ENCODE measurements around the gene ABCD3. TPM values are rescaled to one million over a fixed set of nuclear protein-coding genes. Genes with fewer than 3 reads are reported as not detected.
"Not testable (repeated sequence)": the region's sequence is repeated elsewhere in the genome, so short reads cannot be mapped to it uniquely, and the experiment has no call there.

ABCD3 gene
- total RNA-seq, 1 donor from 2014 or later = 44.0 TPM

DNA sequence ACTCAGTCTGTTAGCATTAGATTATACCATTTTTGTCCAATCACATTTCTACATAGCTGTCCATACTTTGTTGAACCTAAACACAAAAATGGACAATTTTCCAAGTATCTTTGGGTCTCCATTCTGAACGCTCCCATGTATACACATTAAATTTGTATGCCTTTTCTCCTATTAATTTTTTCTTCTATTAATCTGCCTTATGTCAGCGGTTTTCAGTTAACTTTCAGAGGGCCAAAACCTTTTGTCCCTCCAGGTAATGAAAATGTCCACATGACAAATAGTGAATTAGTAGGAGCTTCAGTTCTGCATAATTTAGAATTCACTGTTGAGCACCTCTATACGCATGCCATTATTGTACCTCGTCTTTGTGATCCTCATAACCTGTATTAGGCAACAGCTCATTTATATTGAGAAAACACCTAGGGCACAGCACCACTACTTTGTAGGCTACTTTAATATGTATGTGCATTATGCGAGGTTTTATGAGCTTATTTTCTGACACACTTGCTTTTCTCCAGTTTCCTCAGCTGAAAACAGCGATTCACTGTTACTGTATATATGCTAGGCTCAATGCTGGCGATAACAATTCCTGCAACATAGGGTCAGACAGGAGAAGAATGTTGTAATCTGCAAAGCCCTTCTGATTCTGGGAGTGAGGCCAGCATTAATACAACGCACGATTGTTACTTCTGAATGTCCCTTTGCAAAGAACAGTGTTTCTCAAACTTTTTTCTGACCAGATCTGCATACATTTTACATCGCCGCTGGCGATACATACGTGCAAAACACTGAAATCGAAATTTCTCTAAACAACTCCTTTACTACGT is 1.1 kb upstream of the ABCD3 start:
- DNase-seq = peak; percentile 83

DNA sequence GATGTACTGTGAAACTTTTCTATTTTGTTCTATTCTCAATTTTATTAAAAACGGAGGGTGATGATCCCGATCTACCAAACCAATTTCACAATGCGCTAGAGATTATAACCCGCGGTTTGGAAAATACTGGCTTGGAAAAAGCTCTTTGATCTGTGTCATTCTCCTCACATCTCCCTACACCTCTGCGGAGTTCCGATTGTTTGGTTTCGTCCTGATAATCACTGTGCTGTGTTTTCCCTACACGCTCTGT is 536 bp upstream of the ABCD3 start:
- no peak for DNase-seq

DNA sequence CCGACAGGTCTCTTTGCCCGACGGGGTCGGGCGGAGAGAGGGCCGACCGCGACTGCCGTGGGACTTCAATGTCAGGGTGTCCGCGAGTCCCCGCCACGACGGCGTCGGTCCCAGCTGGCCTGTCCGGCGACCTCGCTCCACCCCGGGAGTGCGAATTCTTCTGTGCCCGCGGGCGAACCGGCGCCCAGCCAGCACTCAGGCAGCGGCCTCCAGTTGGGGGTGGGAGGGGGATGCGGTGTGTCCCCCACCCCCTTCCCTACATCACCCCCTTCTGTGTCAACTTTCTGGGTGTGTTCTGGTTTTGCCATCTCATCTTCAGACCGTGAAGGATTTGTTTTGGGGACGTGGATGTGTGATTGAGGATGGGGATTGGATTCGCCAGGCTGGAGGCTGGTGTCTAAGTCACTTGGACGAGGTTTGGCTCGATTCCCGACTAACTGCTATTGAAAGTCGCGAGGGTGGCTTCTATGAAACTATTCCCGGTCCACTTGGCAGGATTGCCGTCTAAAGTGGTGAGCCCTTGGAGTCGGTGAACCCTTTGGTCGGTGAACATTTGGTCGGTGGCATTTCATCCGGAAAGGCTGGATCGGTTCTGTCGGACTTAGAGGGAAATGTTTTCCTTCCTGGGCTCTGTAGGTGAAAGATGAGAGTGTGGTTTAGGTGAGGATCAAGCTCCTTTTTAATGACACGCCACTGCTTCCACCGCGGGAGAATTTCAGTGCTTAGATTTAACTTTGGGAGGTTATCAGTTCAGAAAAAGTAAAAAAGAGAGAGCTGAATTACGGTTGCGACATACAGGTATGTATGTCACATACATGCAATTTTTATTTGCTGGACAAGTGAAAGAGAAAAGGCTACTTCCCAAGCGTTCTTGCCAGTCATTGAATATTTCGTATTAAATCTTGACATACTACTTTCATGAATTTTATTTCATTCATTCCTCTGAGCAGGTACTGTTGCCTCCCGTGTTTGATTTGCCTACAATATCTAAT is 771 bp downstream of the ABCD3 start:
- peak; percentile 70 for DNase-seq

DNA sequence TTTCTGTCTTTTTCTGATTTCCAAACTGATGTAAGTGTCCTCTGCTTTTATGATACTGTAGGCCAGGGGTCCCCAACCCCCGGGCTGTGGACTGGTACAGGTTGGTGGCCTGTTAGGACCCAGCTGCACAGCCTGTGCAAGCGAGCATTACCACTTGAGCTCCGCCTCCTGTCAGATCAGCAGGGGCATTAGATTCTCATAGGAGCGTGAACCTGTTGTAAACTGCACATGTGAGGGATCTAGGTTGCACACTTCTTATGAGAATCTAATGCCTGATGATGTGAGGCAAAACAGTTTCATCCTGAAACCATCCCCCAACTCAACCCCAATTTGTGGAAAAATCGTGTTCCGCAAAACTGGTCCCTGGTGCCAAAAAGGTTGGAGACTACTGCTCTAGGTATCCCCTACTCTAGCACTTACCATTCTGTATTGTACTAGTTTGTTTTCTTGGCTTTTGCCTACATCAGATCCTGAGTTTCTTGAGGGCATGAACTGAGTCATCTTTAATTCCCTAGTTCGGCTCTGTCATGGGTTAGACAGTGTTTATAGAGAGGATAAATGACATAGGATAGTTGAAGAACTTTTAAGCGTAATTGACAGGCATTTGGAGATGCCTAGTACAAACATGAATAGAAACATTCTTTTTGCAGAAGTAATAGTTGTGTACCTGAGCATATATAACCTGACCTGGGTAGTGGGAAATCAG is 4.1 kb downstream of the ABCD3 start:
- DNase-seq = no peak

DNA sequence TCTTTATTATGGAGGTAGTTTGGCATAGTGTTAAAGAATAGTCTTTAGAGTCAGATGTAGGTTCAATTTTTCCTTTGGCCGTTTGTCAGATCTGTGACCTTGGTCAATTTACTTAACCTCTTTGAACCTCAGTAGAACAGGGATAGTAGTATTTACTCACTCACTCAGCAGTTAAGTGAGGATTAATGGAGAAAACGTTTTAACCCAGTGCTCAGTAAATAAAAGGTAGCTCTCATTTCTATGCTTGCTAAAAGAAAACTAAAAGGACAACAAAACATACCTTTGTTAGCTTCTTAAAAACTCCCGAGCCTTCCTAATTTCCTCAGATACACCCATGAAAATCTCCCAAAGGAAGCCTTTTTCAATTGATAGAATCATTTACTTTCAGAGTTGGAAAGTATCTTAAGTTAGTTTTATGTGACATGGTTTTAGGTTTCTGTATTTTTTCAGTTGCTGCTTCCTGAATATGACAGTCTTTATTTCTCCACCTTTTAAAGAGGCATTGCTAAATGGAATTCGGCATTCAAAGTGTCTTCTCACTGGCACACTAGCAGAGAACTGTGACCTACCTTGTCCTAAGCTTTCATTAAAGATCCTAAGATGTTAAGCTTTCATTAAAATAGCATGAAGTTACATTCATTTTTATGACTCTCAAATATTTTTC is 7.8 kb downstream of the ABCD3 start:
- DNase-seq = no peak

DNA sequence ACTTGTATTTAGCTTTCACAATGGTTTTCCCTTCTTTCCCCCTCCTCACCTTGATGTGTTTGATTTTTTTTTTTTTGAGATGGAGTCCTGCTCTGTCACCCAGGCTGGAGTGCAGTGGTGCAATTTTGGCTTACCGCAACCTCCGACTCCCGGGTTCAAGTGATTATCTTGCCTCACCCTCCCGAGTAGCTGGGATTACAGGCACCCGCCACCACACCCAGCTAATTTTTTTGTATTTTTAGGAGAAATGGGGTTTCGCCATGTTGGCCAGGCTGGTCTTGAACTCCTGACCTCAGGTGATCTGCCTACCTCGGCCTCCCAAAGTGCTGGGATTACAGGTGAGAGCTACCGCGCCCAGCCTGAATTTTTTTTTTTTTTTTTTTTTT is 8.3 kb downstream of the ABCD3 start:
- DNase-seq = not testable (repeated sequence)

DNA sequence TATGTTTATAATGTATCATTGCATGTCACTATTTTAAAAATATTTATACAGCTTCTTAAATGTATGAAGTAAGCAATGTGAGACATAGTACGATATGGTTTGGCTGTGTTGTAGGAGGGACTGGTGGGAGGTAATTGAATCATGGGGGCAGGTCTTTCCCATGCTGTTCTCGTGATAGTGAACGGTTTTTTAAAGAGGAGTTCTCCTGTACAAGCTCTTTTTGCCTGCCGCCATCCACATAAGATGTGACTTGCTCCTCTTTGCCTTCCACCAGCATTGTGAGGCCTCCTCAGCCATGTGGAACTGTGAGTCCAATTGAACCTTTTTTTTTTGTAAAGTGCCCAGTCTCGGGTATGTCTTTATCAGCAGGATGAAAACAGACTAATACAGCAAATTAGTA is 10.3 kb downstream of the ABCD3 start:
- no peak for DNase-seq

DNA sequence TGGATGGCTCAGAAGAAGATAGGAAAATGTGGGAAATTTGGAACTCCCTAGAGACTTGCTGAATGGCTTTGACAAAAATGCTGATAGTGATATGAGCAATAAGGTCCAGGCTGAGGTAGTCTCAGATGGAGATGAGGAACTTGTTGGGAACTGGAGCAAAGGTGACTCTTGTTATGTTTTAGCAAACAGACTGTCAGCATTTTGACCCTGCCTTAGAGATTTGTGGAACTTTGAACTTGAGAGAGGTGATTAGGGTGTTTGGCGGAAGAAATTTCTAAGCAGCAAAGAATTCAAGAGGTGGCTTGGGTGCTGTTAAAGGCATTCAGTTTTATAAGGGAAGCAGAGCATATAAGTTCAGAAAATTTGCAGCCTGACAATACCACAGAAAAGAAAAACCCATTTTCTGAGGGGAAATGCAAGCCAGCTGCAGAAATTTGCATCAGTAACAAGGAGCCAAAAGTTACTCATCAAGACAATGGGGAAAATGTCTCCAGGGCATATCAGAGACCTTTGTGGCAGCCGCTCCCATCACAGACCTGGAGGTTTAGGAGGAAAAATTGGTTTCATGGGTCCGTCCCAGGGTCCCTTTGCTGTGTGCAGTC is 10.8 kb downstream of the ABCD3 start:
- DNase-seq = not testable (repeated sequence)

DNA sequence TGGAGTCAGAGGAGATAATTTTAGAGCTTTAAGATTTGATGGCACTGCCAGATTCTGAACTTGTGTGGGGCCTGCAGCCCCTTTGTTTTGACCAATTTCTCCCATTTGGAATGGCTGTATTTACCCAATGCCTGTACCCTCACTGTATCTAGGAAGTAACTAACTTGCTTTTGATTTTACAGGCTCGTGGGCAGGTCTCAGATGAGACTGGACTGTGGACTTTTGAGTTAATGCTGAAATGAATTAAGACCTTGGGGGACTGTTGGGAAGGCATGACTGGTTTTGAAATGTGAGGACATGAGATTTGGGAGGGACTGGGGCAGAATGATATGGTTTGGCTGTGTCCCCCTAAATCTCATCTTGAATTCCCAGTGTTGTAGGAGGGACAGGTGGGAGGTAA is 11.9 kb downstream of the ABCD3 start:
- DNase-seq = not testable (repeated sequence)

DNA sequence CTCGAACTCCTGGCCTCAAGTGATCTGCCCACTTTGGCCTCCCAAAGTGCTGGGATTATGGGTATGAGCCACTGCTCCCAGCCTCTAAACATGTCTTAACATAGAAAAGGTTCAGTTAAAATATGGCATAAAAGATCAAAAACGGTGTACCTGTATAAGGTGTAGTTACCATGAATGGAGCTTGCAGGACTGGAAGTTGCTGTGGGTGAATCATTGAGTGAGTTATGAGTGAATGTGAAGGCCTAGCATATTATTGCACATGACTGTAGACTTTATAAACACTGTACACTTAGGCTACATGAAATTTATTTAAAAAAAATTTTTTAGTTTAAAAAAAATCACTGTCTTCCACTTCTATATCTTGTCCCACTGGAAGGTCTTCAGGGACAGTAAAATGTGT is 15.7 kb downstream of the ABCD3 start:
- DNase-seq = no peak

DNA sequence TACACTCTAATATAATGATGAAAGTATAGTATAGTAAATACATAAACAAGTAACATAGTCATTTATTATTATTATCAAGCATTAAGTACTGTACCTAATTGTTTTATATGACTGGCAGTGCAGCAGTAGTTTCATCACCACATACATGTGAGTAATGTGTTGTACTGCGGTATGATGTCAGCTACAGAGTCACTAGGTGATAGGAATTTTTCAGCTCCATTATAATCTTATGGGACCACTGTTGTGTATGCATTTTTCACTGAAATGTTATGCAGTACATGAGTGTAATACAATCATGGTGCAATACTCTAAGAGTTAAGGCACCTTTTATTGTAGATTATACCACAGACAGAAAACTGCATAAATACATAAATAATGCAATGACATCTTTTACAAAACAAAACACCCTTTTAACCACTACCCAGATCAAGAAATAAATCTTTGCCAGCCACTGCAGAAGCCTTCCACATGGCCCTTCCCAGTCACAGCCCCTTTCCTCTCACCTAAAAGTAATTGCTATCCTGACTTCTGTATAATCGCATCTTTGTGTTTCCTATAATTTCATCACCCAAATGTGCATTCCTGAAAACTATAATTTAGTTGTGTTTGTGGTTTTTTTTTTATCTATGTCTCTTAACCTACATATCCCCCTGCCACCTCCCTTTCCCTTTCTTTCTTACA is 16.3 kb downstream of the ABCD3 start:
- no peak for DNase-seq

DNA sequence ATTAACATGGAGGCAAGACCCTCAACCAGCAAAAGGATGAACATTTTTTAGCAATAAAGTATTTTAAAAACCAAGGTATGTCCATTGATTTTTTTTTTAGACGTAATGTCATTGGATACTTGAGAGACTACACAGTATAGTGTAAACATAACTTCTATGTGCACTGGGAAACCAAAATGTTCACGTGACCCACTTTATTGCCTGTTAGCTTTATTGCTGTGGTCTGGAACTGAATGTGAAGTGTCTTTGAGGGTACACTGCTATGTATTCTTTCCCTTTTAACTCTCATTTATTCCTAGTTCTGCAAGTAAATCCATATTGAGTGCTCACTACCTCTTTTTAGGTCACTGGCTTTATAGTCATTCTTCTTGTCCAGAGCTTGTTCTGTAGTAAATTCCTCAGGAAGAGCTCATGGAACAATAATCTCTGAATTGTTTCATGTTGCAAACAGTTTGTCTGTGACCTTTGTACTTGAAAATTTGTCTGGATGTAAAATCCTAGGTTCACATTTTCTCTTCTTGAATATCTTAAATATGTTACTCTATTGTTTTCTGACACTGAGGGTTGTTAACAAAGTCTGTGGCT is 20.6 kb downstream of the ABCD3 start:
- no peak for DNase-seq

DNA sequence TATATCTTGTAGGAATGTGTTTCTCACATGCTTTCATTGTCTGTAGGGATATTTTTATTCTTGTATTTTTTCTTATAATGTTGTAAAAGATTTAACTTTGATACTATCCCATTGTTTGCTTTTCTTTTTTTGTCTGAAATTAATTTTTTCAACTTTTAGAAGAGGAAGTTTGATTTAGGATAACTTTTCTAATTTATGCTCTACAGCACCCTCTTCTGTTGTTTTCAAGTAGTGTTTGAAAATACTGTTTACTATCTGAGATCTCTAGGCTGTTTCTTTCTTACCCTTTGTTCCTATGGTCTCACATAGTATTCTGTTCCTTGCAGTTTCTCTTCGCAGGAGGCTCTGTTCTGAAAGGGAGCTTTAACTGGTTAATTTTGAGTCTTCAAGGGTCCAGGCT is 21.9 kb downstream of the ABCD3 start:
- no peak for DNase-seq

DNA sequence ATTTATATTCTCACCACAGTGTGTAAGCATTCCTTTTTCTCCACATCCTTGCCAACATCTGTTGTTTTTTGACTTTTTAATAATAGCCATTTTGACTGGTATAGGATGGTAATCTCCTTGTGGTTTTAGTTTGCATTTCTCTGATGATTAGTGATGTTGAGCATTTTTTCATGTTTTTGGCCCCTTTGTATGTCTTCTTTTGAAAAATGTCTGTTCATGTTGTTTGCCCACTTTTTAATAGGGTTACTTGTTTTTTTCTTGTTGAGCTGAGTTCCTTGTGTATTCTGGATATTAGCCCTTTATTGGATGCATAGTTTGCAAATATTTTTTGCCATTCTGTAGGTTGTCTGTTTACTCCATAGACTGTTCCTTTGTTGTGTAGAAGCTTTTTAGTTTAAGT is 24.9 kb downstream of the ABCD3 start:
- DNase-seq = not testable (repeated sequence)

DNA sequence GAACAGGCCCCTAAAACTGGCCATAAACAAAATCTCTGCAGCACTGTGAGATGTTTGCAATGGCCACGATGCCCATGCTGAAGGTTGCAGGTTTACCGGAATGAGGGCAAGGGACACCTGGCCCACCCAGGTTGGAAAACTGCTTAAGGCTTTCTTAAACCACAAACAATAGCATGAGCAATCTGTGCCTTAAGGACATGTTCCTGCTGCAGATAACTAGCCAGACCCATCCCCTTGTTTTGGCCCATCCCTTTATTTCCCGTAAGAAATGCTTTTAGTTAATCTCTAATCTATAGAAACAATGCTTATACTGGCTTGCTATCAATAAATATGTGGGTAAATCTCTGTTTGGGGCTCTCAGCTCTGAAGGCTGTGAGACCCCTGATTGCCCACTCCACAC is 26.6 kb downstream of the ABCD3 start:
- DNase-seq = not testable (repeated sequence)

DNA sequence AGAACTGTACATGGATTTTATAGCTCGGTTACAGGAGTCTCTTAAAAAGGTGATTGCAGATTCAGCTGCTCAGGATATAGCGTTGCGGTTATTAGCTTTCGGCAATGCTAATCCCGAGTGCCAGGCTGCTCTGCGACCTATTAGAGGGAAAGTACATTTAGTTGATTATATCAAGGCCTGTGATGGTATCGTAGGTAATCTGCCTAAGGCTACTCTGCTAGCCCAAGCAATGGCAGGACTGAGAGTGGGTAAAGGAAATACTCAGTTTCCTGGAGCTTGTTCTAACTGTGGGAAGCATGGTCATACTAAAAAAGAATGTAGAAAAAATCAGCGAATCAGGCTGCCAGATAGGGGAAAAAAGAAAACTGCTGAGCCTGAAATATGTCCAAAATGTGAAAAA is 27.5 kb downstream of the ABCD3 start:
- DNase-seq = not testable (repeated sequence)

DNA sequence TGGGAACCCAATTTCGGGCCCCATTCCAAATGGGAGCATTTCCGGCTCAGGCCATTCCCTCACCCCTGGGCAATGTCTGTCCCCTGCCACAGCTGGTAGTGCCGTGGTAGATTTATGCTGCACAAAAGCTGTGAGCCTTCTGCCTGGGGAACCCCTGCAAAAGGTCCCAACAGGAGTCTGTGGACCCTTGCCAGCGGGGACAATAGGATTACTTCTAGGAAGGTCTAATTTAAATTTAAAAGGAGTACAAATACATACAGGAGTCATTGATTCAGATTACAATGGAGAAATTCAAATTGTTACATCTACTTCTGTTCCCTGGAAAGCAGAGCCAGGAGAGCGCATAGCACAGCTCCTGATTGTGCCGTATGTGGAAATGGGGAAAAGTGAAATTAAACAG is 28.0 kb downstream of the ABCD3 start:
- not testable (repeated sequence) for DNase-seq

DNA sequence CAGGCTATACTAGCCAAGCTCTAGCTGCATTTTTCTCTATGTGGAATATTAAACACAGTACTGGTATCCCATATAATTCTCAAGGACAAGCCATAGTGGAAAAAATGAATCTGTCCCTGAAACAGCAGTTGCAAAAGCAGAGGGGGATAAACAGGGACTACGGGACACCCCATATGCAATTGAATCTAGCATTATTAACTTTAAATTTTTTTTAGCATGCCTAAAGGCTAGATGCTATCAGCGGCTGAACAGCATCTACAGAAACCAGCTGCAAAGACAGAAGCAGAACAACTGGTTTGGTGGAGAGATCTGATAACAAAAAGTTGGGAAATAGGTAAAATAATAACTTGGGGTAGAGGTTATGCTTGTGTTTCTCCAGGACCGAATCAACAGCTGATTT is 30.6 kb downstream of the ABCD3 start:
- DNase-seq = not testable (repeated sequence)

DNA sequence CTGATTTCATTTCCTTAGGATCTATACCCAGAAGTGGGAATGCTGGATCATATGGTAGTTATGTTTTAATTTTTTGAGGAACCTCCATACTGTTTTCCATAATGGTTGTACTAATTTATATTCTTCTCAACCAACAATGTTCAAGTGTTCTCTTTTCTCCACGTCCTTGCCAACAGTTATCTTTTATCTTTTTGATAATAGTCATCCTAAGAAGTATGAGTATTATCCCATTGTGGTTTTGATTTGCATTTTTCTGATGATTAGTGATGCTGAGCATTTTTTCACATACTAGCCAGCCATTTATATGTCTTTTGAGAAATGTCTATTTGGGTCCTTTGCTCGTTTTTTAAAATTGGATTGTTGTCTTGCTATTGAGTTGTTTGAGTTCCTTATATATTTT is 38.5 kb downstream of the ABCD3 start:
- DNase-seq = no peak

DNA sequence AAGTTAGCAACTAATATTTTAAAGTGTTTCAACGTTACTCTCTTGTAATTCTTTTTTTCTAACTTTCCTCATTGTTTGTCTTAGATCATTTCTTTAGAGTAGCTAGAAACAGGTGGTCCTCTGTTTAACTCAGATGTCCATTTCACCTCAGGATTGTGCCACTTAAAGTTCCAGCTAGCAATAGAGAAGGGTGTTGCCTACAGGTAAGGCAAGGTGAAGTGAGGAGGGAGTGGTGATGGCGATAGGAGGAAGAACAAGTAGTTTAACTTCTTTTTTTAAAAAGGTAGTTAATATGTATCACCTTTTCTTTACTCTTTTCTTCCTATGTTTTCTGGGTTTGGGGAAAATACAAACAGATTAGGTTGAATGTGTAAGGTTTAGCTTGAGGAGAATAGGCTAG is 44.4 kb downstream of the ABCD3 start:
- DNase-seq = no peak

Measured in tongue (tissue), 2 donors.